HPDE6-E6E7 (cell line): ENCODE measurements around the gene IGSF9B.

ENCODE experiments used
- DNase-seq: peaks from one replicate; pipeline ENCODE4 v3.0.0; 2011; ENCODE audit warnings: missing footprints; ENCODE audit errors: extremely low spot score

The IGSF9B gene

DNA sequence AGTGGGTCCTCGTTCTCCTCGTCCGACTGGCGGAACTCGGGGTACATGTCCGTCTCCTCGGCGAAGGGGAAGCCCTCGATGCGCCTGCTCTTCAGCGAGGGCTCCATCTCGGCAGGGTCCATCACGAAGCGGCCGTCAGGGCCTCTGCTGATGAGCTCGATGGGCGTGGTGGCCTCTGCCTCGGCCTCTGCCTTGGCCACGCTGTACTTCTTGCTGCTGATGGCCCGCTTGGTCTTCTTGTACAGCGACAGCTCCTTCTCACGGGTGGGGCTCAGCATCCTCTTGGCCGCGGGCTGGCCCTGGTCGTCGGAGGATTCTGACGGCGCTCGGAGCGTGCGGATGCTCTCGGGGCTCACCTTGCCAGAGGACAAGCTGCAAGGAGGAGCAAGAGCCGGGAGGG, 35.7 kb downstream of the IGSF9B start:
- no peak for DNase-seq

- no peak for DNase-seq
Measured at GRCh38 chr11:133920109-133920990, 36.4 kb downstream of the IGSF9B start.

GRCh38 chr11:133919330-133920108, 37.2 kb downstream of the IGSF9B start:
- DNase-seq: no peak

DNA sequence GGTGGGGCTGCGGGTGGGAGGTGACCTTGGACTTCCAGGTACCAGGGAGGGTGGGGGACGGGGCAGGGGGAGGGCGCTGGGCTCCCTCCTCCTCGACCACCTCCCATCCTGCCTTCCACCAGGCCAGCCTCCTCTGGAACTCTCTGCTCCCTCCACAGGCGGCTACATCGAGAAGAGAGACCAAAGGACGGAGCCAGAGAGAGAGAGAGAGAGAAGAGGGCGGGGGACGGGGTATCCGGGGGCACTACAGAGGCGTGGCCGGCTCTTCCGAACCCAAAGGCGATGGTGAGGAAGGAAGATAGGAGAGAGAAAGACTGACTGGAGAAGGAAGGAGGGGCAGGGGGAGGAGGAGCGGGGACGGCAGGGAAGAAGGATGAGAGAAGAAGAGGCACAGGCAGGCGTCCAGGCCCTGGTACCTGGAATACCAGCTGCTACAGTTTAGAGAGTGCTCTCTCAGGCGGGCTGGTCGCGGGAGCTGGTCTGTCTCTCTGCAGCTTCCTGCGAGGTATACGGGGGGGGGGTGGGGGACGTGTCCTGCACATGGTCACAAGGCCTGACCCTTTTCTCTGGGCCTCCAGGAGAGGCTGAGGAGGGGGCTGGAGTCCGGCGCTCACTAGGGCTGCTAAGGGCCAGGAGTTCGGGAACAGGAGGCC, 38.0 kb downstream of the IGSF9B start:
- no peak for DNase-seq

DNA sequence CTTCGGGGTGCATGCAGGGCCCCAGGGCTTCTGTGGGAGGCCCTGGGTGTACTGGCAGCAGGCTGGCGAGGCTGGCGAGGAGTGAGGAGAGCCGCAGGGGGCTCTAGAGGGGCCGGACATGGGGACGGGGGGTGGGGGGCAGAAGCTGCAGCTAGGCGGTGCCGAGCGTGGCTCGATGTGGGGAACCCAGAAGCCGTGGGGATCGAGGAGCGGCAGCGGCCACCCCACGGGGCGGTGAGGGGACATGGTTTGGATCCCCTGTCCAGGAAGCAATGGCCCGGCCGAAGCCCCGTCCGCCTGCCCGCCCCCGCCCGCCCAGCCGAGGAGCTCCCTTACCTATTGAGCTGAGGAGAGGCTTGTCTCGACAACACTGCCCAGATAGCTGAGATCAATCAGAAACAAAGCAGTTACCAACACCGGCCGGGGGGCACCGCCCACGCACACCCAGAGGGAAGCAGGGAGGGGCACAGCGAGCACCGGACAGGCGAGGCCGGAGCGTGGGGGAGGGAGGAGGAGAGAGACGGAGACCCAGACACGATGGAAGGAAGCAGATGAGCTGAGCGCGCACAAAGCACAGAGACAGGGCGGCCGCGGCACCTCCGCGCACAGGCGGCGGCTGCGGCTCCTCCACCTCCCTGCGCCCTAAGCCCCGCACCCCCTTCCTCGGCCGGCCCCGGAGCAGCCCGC, 38.7 kb downstream of the IGSF9B start:
- DNase-seq: no peak

DNA sequence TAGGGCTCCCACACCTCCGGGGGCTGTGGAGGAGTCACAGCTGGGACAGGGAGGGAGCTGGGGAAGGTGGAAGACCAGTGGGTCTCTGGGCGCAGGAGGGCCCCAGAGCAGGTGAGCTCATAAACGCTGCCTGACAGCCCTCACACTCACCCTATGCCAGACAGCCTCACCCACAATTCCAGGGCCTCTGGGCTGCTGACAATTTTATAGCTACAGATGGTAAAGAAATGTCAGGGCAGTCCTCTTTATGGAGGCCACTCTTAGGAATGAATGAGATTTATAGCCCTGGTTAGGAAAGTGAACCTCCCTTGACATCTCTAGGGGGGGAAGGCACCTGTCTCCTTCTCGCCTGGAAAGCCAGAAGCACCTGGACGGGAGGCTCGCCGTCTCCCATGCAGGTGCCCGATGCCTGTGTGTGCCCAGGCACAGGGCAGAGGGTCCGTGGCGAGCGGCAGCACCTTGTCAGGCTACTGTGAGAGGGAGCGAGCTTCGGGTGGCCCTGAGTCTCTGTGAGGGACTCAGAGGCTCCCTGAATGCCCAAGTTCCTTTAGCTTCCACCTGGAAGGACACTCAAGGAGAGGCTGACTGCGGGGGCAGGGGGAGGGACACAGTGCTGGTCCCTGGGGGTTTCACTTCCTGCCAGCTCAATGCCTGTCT, 39.9 kb downstream of the IGSF9B start:
- no peak for DNase-seq

- no peak for DNase-seq
Measured at GRCh38 chr11:133913761-133914160, 43.0 kb downstream of the IGSF9B start.

- DNase-seq: no peak
Measured at GRCh38 chr11:133911171-133911570, 45.6 kb downstream of the IGSF9B start.

- no peak for DNase-seq
Measured at GRCh38 chr11:133910101-133910500, 46.7 kb downstream of the IGSF9B start.

GRCh38 chr11:133908827-133909226, 47.9 kb downstream of the IGSF9B start:
- DNase-seq: no peak

DNA sequence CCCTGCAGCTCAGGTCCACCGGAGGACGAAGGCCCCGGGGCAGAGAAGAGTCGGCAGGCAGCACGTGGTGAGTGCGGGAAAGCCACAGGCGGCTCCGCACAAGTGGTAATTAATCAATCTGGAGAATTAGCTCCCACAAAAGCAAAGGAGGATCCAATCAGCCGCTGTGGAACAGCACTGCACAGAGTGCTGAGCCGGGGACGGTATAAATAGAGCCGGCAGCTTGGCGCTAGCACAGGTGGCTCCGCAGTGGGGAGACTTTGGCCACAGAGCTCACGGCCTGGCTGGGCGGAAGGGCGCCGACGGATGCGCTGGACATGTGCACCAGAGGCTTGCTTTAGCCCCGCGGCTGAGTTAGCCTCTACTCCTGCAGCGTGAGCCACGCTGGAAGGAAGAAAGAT, 48.9 kb downstream of the IGSF9B start:
- no peak for DNase-seq

DNA sequence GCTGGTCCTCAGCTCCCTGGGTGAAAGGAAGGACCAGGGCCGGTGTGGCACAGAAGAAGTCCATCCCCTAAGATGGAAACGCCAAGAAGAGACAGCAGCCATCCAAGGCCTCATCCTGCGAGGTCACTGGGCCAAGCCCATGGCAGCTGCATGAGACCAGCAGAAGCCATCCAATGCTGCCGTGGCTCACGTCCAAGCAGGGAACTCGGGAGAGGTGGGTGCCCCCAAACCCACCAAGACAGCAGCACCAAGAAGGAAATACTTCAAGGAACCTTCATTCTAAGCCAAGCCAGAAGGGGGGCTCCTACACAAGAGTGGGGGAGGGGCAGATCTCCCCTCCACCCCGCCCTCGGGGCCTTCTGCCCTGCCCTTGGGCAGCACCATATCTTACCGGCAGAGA, 49.6 kb downstream of the IGSF9B start:
- DNase-seq: no peak

DNA sequence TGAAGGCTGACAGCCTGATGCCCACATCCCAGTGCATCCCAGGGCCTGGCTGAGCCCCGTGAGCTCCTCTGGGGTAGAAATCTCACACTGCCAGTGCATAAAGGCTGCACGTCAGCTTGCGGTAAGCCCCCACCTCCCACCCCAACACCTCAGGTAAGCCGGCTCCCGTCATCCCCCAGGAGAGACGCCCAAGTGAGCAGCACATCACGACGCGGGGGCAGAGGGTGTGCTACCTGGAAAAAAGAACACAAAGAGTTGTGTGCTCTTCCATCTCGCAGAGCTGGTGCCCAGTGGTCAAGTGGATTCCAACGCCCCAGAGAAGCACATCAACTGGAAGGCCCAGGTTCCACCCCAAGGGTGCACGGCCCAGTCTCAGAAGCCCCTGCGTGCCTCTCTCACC, 50.0 kb downstream of the IGSF9B start:
- no peak for DNase-seq

GRCh38 chr11:133906241-133906640, 50.5 kb downstream of the IGSF9B start:
- DNase-seq: no peak

DNA sequence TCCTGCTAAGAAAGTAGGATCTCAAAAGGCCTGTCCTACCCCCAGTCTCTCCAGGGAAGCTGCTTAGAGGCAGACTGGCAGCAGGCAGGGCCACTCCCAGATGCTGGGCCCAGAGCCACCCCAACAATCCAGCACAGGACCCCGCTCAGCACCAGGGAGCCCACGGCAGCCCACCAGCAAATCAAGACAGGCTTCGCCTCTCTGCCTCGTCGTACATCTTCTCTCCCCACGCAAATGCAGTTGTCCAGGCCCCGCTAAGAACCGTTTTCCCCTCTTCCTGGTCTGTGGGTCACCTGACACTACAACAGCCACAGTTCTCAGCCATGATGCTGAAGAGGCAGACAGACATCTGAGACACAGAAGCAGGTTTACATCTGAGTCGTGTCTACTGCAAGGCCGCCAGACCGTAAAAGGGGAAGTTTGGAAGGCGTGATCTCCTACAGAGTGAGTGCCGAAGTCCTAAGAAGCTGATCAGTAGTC, 51.1 kb downstream of the IGSF9B start:
- no peak for DNase-seq

GRCh38 chr11:133904818-133905515, 51.8 kb downstream of the IGSF9B start:
- no peak for DNase-seq

DNA sequence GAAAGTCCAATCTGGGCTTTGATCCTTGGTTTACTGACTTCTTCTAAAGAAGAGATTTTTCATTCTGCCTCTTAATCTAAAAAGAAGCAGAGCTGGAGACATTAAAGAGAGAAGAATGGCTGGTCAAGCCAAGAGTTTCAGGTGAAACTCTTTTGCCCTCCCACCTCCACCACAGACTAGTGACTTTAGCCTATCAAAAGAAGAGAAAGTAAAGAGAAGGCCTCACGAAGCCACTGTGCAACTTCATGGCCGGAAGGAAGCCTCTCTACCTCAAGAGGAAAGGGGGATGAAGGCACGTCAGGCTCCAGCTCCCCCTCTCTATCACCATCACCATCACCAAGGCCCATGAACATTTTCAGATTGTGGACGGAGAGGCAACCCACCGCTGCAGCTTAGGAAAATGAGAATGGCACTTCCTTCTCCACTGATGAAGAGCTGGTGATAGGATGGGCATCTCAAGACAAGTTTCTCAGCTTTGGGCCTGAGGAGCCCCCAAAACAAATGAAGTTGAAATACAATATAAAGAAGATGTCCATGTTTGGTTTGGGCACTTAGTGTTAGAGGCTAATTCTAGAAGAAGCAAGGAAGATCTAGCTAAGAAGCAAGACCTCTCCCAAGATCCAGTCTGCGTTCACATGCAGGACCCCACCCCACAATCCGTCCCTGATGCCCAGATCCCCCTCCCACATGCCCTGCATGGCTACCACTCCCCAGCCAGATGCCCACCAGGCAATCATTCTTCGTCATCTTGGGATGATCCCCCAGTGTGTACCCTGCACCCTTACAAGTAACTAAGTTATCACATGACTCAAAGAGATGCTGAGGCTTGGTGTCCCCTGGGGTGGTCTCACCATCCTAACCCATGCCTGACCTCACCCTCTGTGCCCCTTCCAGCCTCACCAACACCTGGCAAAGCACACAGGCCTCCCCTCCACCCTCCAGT, 52.6 kb downstream of the IGSF9B start:
- DNase-seq: no peak

- DNase-seq: no peak
Measured at GRCh38 chr11:133903056-133903455, 53.7 kb downstream of the IGSF9B start.

DNA sequence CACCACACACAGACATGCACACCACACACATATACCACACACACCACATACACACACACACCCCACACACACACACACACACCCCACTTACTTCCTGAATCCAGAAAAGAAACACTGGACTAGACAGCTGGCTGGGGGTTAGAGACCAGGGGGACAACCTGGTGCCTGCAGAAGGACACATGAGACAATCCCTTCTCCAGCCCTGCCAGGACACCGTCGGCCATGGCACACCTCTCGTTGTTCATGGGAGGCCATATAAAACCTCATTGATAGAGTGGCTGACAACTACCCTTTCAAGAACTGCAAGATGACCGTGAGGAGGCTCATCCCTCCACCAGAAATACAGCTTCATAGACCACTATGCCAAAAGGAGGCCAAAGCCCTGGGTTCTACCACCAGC, 54.3 kb downstream of the IGSF9B start:
- DNase-seq: no peak
